OCI-LY3 (cell line): Measurements from ENCODE around the gene LYPD6.

ENCODE experiments used
- EZH2phosphoT487 ChIP-seq: fragments of 200-600 bp; shearing (Covaris generic); IDR thresholded peaks from 2 replicates; pipeline ENCODE4 v1.6.1; 2018; ENCODE audit warnings: antibody characterized with exemption, mixed run types, low read depth
- TF ChIP-seq, protein P1 (sequence below): fragments of 200-600, 300-600 bp; sonication (generic); IDR thresholded peaks from 2 replicates; pipeline ENCODE4 v1.5.1; 2014; ENCODE audit warnings: antibody characterized with exemption, low read length, low read depth

DNA sequence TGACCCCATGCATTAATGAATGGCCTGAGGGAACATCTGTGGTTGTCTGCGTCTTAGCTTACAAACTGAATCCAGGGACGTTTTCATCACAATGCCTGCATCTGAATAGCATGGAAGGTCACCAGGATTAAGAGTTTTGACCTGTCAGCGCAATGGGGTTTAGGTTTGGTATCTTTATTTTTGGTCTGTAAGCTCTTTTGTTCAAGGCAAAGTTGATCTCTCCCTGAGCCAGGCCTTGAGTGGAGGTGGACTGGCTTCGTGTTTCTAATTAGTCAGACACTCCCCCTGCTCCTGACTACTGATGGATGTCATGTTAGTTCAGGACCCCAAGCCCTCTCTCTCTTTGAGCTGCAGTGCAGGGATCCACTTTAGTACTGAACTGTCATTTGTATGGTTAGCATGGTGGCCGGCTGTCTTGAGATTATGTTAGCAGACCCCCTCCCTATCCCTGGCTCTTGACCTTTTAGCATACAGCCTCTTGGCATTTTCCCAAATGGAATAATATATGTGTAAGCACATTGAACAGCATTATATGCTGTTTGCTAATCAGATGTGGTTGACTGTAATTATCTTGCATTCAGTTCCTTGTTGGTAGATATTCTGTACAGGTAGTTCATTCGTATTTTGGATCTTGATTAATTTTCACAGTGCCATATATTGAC, 59.2 kb downstream of the LYPD6 start:
- TF ChIP-seq, protein P1, sequence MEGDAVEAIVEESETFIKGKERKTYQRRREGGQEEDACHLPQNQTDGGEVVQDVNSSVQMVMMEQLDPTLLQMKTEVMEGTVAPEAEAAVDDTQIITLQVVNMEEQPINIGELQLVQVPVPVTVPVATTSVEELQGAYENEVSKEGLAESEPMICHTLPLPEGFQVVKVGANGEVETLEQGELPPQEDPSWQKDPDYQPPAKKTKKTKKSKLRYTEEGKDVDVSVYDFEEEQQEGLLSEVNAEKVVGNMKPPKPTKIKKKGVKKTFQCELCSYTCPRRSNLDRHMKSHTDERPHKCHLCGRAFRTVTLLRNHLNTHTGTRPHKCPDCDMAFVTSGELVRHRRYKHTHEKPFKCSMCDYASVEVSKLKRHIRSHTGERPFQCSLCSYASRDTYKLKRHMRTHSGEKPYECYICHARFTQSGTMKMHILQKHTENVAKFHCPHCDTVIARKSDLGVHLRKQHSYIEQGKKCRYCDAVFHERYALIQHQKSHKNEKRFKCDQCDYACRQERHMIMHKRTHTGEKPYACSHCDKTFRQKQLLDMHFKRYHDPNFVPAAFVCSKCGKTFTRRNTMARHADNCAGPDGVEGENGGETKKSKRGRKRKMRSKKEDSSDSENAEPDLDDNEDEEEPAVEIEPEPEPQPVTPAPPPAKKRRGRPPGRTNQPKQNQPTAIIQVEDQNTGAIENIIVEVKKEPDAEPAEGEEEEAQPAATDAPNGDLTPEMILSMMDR: no peak
- no peak for TF ChIP-seq EZH2phosphoT487
